GM12878 (cell line): ENCODE measurements around the gene BTBD19. TPM values are rescaled to one million over a fixed set of nuclear protein-coding genes. Genes with fewer than 3 reads are reported as not detected.

Source experiments
- ATAC-seq: fragments of 200-7000 bp; cut with Tn5 transposase; 3 replicates; pipeline ENCODE4 v1.9.1; 2020; ENCODE audit warnings: mild to moderate bottlenecking, moderate library complexity
- BruUV-seq: library from RNA; stranded (reverse); fragments of 400-500 nt; replicated peaks from 2 replicates; lab custom pipeline; 2021; lab: Mats Ljungman, UMichigan
- CTCF ChIA-PET: fragments of 300-600 bp; sonication (Branson Sonifier 250); formaldehyde crosslinking; extraction: SDS; loops from one replicate; lab custom pipeline; 2021; ENCODE audit warnings: inconsistent platforms; lab: Yijun Ruan, JAX
- POLR2A ChIA-PET: fragments of 350-600 bp; formaldehyde crosslinking; extraction: SDS; loops from one replicate; lab custom pipeline; 2021; ENCODE audit warnings: inconsistent platforms; lab: Charles Lee
- RAD21 ChIA-PET: fragments of 300-600 bp; sonication (Branson Sonifier 250); formaldehyde crosslinking; loops from one replicate; lab custom pipeline; 2023; ENCODE audit warnings: antibody characterized with exemption; ENCODE audit not compliant: unreplicated experiment; lab: Charles Lee
- SMC1A ChIA-PET: fragments of 300-600 bp; sonication (Branson Sonifier 250); formaldehyde crosslinking; loops from one replicate; lab custom pipeline; 2023; ENCODE audit not compliant: unreplicated experiment, uncharacterized antibody; lab: Charles Lee
- DNase-seq: peaks from one replicate; pipeline ENCODE4 v3.0.0-alpha.2; 2011; ENCODE audit warnings: low read depth, low spot score
- FAIRE-seq: peaks from 3 replicates; lab custom pipeline; 2011; peaks lifted over from hg19 to GRCh38; lab: Jason Lieb, UNC
- H2AFZ ChIP-seq: 2 replicates; pipeline ENCODE4 v1.6.0; 2011; ENCODE audit warnings: low read depth, low read length, control low read depth; ENCODE audit not compliant: control insufficient read depth
- H3K27ac ChIP-seq: 2 replicates; pipeline ENCODE4 v1.5.1; 2011; ENCODE audit warnings: control low read depth; ENCODE audit not compliant: control insufficient read depth, insufficient read depth
- H3K27me3 ChIP-seq, 2 experiments: replicated peaks in 1 of 2; 2 replicates each; pipeline versions ENCODE4 v1.6.0 to v1.6.1; 2011; ENCODE audit warnings: low read length in 1 of 2; ENCODE audit not compliant: control insufficient read depth in 2 of 2, insufficient read depth in 2 of 2
- H3K36me3 ChIP-seq, 2 experiments: 2 replicates each; pipeline ENCODE4 v1.5.1; 2011; ENCODE audit warnings: low read length in 1 of 2; ENCODE audit not compliant: control insufficient read depth in 2 of 2, insufficient read depth in 2 of 2
- H3K4me1 ChIP-seq: 2 replicates; pipeline ENCODE4 v1.6.1; 2011; ENCODE audit warnings: mild to moderate bottlenecking, low read length, moderate library complexity, mixed read lengths; ENCODE audit not compliant: control insufficient read depth, insufficient read depth
- H3K4me2 ChIP-seq: 2 replicates; pipeline ENCODE4 v1.6.0; 2011; ENCODE audit warnings: control low read depth; ENCODE audit not compliant: control insufficient read depth, insufficient read depth
- H3K4me3 ChIP-seq: fragments of 200-600 bp; sonication (generic); 2 replicates; pipeline ENCODE4 v1.5.1; 2016
- H3K79me2 ChIP-seq: 2 replicates; pipeline ENCODE4 v1.6.0; 2011; ENCODE audit warnings: low read length; ENCODE audit not compliant: control insufficient read depth, insufficient read depth
- H3K9ac ChIP-seq: 2 replicates; pipeline ENCODE4 v1.8.0; 2011; ENCODE audit warnings: low read length, control low read depth, mixed read lengths; ENCODE audit not compliant: control insufficient read depth, insufficient read depth
- H3K9me3 ChIP-seq: replicated peaks from 3 replicates; pipeline ENCODE4 v1.5.1; 2011; ENCODE audit warnings: mild to moderate bottlenecking, low read length; ENCODE audit not compliant: control insufficient read depth, insufficient read depth
- H4K20me1 ChIP-seq: 2 replicates; pipeline ENCODE4 v1.6.0; 2011; ENCODE audit not compliant: control insufficient read depth, insufficient read depth
- ATF7 ChIP-seq: fragments of 450-650 bp; IDR thresholded peaks from 2 replicates; pipeline ENCODE4 v1.6.1; 2016; ENCODE audit warnings: low read depth, mild to moderate bottlenecking
- BCL11A ChIP-seq: IDR thresholded peaks from 2 replicates; pipeline ENCODE4 v1.6.1; 2011; ENCODE audit warnings: low read depth, low read length
- ELK1 ChIP-seq: IDR thresholded peaks from 2 replicates; pipeline ENCODE4 v1.6.1; 2012; ENCODE audit warnings: low read depth, low read length, improper control_type of control experiment
- JUNB ChIP-seq: IDR thresholded peaks from 2 replicates; pipeline ENCODE4 v1.6.1; 2016; ENCODE audit warnings: antibody characterized with exemption, mild to moderate bottlenecking
- NR2C1 ChIP-seq: fragments of 450-650 bp; IDR thresholded peaks from 2 replicates; pipeline ENCODE4 v1.6.1; 2017; ENCODE audit warnings: antibody characterized with exemption, mild to moderate bottlenecking, moderate library complexity
- NRF1 ChIP-seq: conservative IDR thresholded peaks from 2 replicates; pipeline ENCODE4 v1.6.1; 2011; ENCODE audit warnings: mild to moderate bottlenecking, low read depth, low read length, improper control_type of control experiment
- SMC3 ChIP-seq: IDR thresholded peaks from 2 replicates; pipeline ENCODE4 v1.6.1; 2011; ENCODE audit warnings: low read length, improper control_type of control experiment, borderline replicate concordance
- TCF12 ChIP-seq: IDR thresholded peaks from 2 replicates; pipeline ENCODE4 v1.6.1; 2011; ENCODE audit warnings: low read depth, mild to moderate bottlenecking, low read length
- YY1 ChIP-seq: IDR thresholded peaks from 2 replicates; pipeline ENCODE4 v1.6.1; 2011; ENCODE audit warnings: low read depth, mild to moderate bottlenecking, low read length
- ZNF24 ChIP-seq: fragments of 450-650 bp; IDR thresholded peaks from 2 replicates; pipeline ENCODE4 v1.6.1; 2017; ENCODE audit warnings: antibody characterized with exemption, mild to moderate bottlenecking
- ZNF384 ChIP-seq: IDR thresholded peaks from 2 replicates; pipeline ENCODE4 v1.6.1; 2012; ENCODE audit warnings: low read depth, mild to moderate bottlenecking, low read length, improper control_type of control experiment, borderline replicate concordance
- WGBS: methylation state at CpG from one replicate; pipeline ENCODE4 v1.1.6; 2016; ENCODE audit warnings: low lambda C conversion rate; ENCODE audit not compliant: insufficient replicate concordance, insufficient coverage; ENCODE audit errors: missing lambda C conversion rate; 5-methylcytosine and 5-hydroxymethylcytosine counted together
- in situ Hi-C: fragments of 300-500 bp; cut with MboI; formaldehyde crosslinking; loops from 9 replicates; pipeline ENCODE4 v1.14.3; 2018; ENCODE audit warnings: mixed read lengths
- intact Hi-C: fragments of 100-400 bp; cut with micrococcal nuclease; formaldehyde crosslinking; loops from one replicate; pipeline ENCODE4 v1.14.2; 2022; ENCODE audit not compliant: unreplicated experiment
- polyA plus RNA-seq, 11 experiments: library from polyadenylated mRNA; depleted of rRNA in 4 of 11; unstranded in 6 of 11; stranded (reverse) in 5 of 11; fragments of >200 nt; fragmentation: Nextera tagmentation in 4 of 11; fragmentation: Illumina TruSeq in 1 of 11; extraction: Ambion mirVana in 4 of 11; extraction: Trizol in 1 of 11; gene quantifications; 1 replicate in 1 of 11; 2 replicates in 10 of 11; pipeline versions ENCODE4 v1.2.1 to v1.2.3, GENCODE V29; 2011 to 2016; ENCODE audit warnings: inconsistent platforms in 2 of 11, missing spikeins in 2 of 11, low read depth in 1 of 11
- total RNA-seq, 4 experiments: library from RNA; depleted of rRNA in 3 of 4; stranded (reverse); fragments of >200 nt in 3 of 4; fragmentation: Illumina TruSeq in 1 of 4; extraction: Trizol in 1 of 4; gene quantifications; 2 replicates each; pipeline versions ENCODE4 v1.2.1 to v1.2.3, GENCODE V29; 2013 to 2021
- TF ChIP-seq, protein P1 (sequence below): fragments of 450-650 bp; IDR thresholded peaks from 2 replicates; pipeline ENCODE4 v1.6.1; 2017; ENCODE audit warnings: borderline replicate concordance
- TF ChIP-seq, protein P2 (sequence below): IDR thresholded peaks from 2 replicates; pipeline ENCODE4 v1.6.1; 2011; ENCODE audit warnings: mild to moderate bottlenecking, low read depth, low read length, moderate library complexity; ENCODE audit not compliant: insufficient replicate concordance
- TF ChIP-seq, protein P3 (sequence below): fragments of 450-650 bp; IDR thresholded peaks from 2 replicates; pipeline ENCODE4 v1.6.1; 2017; ENCODE audit warnings: mild to moderate bottlenecking, moderate library complexity

The BTBD19 gene
- total and polyA plus RNA-seq, 10 of the 15 experiments (the other 5 are each of a cell fraction or from before 2014, with no cell fraction given): 0.13 to 2.7 (median 0.42) TPM

- BruUV-seq: no TSS peak
- CTCF ChIA-PET: no interaction called here
- in situ Hi-C loops: no loop called here
Observed at GRCh38 chr1:44855742-44856141, 47.4 kb downstream of the BTBD19 start.

More at GRCh38 chr1:44855742-44856141, 47.4 kb downstream of the BTBD19 start:
- Histone ChIP-seq H3K4me2 (no peak overlapping the region), H3K27me3 (no peaks in the 10 kb centered on the region), H3K36me3 (peaks cover 0 to 5% of the 10 kb centered on the region in 2 experiments; a peak in 2 of 4 replicates), H3K4me1 (peaks cover 9% of the 10 kb centered on the region)
- intact Hi-C loops: no loop called here
- SMC1A ChIA-PET: no interaction called here
- no peak for TF ChIP-seq SMC3
- TF ChIP-seq, protein P1, sequence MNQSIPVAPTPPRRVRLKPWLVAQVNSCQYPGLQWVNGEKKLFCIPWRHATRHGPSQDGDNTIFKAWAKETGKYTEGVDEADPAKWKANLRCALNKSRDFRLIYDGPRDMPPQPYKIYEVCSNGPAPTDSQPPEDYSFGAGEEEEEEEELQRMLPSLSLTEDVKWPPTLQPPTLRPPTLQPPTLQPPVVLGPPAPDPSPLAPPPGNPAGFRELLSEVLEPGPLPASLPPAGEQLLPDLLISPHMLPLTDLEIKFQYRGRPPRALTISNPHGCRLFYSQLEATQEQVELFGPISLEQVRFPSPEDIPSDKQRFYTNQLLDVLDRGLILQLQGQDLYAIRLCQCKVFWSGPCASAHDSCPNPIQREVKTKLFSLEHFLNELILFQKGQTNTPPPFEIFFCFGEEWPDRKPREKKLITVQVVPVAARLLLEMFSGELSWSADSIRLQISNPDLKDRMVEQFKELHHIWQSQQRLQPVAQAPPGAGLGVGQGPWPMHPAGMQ: no peak
- no peak for TF ChIP-seq YY1
- TF ChIP-seq ZNF24: no peak
- TF ChIP-seq, protein P2, sequence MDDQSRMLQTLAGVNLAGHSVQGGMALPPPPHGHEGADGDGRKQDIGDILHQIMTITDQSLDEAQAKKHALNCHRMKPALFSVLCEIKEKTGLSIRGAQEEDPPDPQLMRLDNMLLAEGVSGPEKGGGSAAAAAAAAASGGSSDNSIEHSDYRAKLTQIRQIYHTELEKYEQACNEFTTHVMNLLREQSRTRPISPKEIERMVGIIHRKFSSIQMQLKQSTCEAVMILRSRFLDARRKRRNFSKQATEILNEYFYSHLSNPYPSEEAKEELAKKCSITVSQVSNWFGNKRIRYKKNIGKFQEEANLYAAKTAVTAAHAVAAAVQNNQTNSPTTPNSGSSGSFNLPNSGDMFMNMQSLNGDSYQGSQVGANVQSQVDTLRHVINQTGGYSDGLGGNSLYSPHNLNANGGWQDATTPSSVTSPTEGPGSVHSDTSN: no peak
- no peak for TF ChIP-seq TCF12
- no peak for TF ChIP-seq ZNF384
- TF ChIP-seq, protein P3, sequence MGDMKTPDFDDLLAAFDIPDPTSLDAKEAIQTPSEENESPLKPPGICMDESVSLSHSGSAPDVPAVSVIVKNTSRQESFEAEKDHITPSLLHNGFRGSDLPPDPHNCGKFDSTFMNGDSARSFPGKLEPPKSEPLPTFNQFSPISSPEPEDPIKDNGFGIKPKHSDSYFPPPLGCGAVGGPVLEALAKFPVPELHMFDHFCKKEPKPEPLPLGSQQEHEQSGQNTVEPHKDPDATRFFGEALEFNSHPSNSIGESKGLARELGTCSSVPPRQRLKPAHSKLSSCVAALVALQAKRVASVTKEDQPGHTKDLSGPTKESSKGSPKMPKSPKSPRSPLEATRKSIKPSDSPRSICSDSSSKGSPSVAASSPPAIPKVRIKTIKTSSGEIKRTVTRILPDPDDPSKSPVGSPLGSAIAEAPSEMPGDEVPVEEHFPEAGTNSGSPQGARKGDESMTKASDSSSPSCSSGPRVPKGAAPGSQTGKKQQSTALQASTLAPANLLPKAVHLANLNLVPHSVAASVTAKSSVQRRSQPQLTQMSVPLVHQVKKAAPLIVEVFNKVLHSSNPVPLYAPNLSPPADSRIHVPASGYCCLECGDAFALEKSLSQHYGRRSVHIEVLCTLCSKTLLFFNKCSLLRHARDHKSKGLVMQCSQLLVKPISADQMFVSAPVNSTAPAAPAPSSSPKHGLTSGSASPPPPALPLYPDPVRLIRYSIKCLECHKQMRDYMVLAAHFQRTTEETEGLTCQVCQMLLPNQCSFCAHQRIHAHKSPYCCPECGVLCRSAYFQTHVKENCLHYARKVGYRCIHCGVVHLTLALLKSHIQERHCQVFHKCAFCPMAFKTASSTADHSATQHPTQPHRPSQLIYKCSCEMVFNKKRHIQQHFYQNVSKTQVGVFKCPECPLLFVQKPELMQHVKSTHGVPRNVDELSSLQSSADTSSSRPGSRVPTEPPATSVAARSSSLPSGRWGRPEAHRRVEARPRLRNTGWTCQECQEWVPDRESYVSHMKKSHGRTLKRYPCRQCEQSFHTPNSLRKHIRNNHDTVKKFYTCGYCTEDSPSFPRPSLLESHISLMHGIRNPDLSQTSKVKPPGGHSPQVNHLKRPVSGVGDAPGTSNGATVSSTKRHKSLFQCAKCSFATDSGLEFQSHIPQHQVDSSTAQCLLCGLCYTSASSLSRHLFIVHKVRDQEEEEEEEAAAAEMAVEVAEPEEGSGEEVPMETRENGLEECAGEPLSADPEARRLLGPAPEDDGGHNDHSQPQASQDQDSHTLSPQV: no peak
- TF ChIP-seq NR2C1: no peak
- no peak for TF ChIP-seq BCL11A
- TF ChIP-seq NRF1: no peak
- TF ChIP-seq JUNB: no peak
- TF ChIP-seq ELK1: no peak
- no peak for TF ChIP-seq ATF7
- TF ChIP-seq, all 136 proteins: peak for 0
- Histone ChIP-seq H3K9me3 (no peaks in the 10 kb centered on the region), H4K20me1 (no peaks in the 10 kb centered on the region), H3K4me3 (no peak overlapping the region), H3K27ac (no peak overlapping the region), H3K9ac (no peak overlapping the region), H2AFZ (no peak overlapping the region), H3K79me2 (no peaks in the 10 kb centered on the region)
- ATAC-seq (no peak), DNase-seq (no peak), FAIRE-seq (no peak)
- 79% methylated on average over 7 of the region's 7 CpGs for WGBS
- POLR2A ChIA-PET: no interaction called here
- RAD21 ChIA-PET: no interaction called here
